Measurements from ENCODE around the gene ZBTB34. TPM values are rescaled to one million over a fixed set of nuclear protein-coding genes. Genes with fewer than 3 reads are reported as not detected.

Gene ZBTB34
- total and polyA plus RNA-seq, 9 of the 15 experiments (the other 6 are each of a cell fraction or from before 2014, with no cell fraction given), result 2.7 to 15.6 (median 9.8) TPM

GRCh38 chr9:126907058-126907457 lies 46.6 kb downstream of the ZBTB34 start:
- Histone ChIP-seq H3K4me3 (no peak overlapping the region), H3K4me2 (ENCODE audit: insufficient read depth, low read length) (no peak overlapping the region), H3K9ac (ENCODE audit: insufficient read depth in 1 of 2, low read depth in 2 of 2, low read length in 2 of 2) (no peak overlapping the region), H3K79me2 (ENCODE audit: control insufficient read depth, insufficient read depth, low read length) (no peaks in the 10 kb centered on the region), H3K36me3 (ENCODE audit: control insufficient read depth, insufficient read depth, low read length) (no peaks in the 10 kb centered on the region), H2AFZ (ENCODE audit: low read depth, low read length) (no peak overlapping the region), H3K27ac (ENCODE audit: extremely low read depth, low read depth, low read length) (no peak overlapping the region), H3K4me1 (replicated peaks in 1 of 2; ENCODE audit: control insufficient read depth in 2 of 2, insufficient read depth in 2 of 2, low read length in 2 of 2) (no peaks in the 10 kb centered on the region), H3K9me3 (replicated peaks; ENCODE audit: control insufficient read depth, insufficient read depth, low read depth, low read length) (no peaks in the 10 kb centered on the region; the same call in 1 of the 2 replicates), H3K27me3 (ENCODE audit: control insufficient read depth in 2 of 2, insufficient read depth in 2 of 2, low read length in 2 of 2) (peaks cover 22 to 52% of the 10 kb centered on the region in 2 experiments; a peak in 4 of 5 replicates), H4K20me1 (replicated peaks; ENCODE audit: control insufficient read depth, insufficient read depth, low read length) (no peaks in the 10 kb centered on the region), H3K9me1 (ENCODE audit: control insufficient read depth, insufficient read depth, low read length) (no peaks in the 10 kb centered on the region)
- in situ Hi-C loops (cut with MboI) (no loop called here), intact Hi-C loops (cut with micrococcal nuclease) (no loop called here)
- ChIA-PET POLR2A (interaction anchor here (0.8 kb wide), 1 partner anchor 114 kb away, joined by 3 read pairs; no protein-coding TSS in a partner anchor), CTCF (ENCODE audit: low intra/inter-chr PET ratio) (no interaction called here)
- TF ChIP-seq ZNF395 (CRISPR knock-in tag; IDR thresholded peaks at IDR 0.05), result no peak
- no peak for TF ChIP-seq SMARCC2 (IDR thresholded peaks at IDR 0.05; ENCODE audit: low read depth)
- no peak for TF ChIP-seq MCM3 (IDR thresholded peaks at IDR 0.05)
- no peak for TF ChIP-seq STAG1 (CRISPR knock-in tag; IDR thresholded peaks at IDR 0.05; ENCODE audit: borderline replicate concordance)
- TF ChIP-seq SAP30 (IDR thresholded peaks at IDR 0.05; ENCODE audit: borderline replicate concordance, insufficient read depth, low read depth, low read length, poor library complexity, severe bottlenecking), result no peak
- no peak for TF ChIP-seq CBX8 (IDR thresholded peaks at IDR 0.05; ENCODE audit: borderline replicate concordance, extremely low read depth, low read depth, low read length, poor library complexity, severe bottlenecking)
- no peak for TF ChIP-seq DIDO1 (tag; IDR thresholded peaks at IDR 0.05; ENCODE audit: low read depth)
- no peak for TF ChIP-seq NFATC3 (IDR thresholded peaks at IDR 0.05)
- no peak for TF ChIP-seq ZNF609 (CRISPR knock-in tag; IDR thresholded peaks at IDR 0.05; ENCODE audit: borderline replicate concordance)
- no peak for TF ChIP-seq RBM22 (IDR thresholded peaks at IDR 0.05; ENCODE audit: low read depth, low read length, poor library complexity, severe bottlenecking)
- no peak for TF ChIP-seq NFIX (CRISPR knock-in tag; IDR thresholded peaks at IDR 0.05; ENCODE audit: low read depth)
- no peak for TF ChIP-seq ZC3H8 (IDR thresholded peaks at IDR 0.05)
- no peak for TF ChIP-seq NFRKB (IDR thresholded peaks at IDR 0.05; ENCODE audit: low read depth)
- TF ChIP-seq RFX5 (IDR thresholded peaks at IDR 0.05; ENCODE audit: low read depth, low read length), result no peak
- TF ChIP-seq ZNF830 (CRISPR knock-in tag; IDR thresholded peaks at IDR 0.05), result no peak
- TF ChIP-seq ZNF133 (CRISPR knock-in tag; IDR thresholded peaks at IDR 0.05), result no peak
- no peak for TF ChIP-seq LCOR (CRISPR knock-in tag; IDR thresholded peaks at IDR 0.05)
- no peak for TF ChIP-seq ZNF12 (CRISPR knock-in tag; IDR thresholded peaks at IDR 0.05)
- no peak for TF ChIP-seq NONO (IDR thresholded peaks at IDR 0.05; ENCODE audit: low read depth in 2 of 2, low read length in 1 of 2)
- WGBS (ENCODE audit: insufficient coverage, low coverage, missing lambda C conversion rate), result 0% methylated on average over 2 of the region's 2 CpGs
- BruUV-seq (replicated peaks), result no TSS peak
- no peak for ATAC-seq
- FAIRE-seq, result no peak
- no peak for DNase-seq (ENCODE audit: extremely low read depth in 1 of 4, low spot score in 3 of 4)

All from K562 (cell line).